Measurements from ENCODE around the gene RCN2.

Gene RCN2

DNA sequence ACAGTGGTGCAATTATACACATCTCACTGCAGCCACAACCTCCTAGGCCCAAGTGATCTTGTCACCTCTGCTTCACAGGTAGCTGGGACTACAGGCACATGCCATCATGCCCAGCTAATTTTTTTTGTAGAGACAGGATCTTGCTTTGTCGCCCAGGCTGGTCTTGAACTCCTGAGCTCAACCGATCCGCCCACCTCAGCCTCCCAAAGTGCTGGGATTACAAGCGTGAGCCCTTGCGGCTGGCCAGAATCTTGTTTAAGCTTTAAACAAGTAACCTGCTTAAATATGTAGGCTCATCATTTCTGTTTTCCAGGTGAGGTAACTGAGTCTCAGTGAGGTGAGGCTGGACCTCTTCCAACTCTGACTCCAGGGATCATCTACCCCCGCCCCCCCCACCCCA lies 55.7 kb downstream of the RCN2 start:
- no peak for ATAC-seq
- TF ChIP-seq ARNTL (CRISPR knock-in tag; IDR thresholded peaks at IDR 0.05; ENCODE audit: borderline replicate concordance, low read depth): no peak
- TF ChIP-seq, protein P1, sequence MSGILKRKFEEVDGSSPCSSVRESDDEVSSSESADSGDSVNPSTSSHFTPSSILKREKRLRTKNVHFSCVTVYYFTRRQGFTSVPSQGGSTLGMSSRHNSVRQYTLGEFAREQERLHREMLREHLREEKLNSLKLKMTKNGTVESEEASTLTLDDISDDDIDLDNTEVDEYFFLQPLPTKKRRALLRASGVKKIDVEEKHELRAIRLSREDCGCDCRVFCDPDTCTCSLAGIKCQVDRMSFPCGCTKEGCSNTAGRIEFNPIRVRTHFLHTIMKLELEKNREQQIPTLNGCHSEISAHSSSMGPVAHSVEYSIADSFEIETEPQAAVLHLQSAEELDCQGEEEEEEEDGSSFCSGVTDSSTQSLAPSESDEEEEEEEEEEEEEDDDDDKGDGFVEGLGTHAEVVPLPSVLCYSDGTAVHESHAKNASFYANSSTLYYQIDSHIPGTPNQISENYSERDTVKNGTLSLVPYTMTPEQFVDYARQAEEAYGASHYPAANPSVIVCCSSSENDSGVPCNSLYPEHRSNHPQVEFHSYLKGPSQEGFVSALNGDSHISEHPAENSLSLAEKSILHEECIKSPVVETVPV (CRISPR knock-in tag; IDR thresholded peaks at IDR 0.05): no peak
- TF ChIP-seq, protein P2, sequence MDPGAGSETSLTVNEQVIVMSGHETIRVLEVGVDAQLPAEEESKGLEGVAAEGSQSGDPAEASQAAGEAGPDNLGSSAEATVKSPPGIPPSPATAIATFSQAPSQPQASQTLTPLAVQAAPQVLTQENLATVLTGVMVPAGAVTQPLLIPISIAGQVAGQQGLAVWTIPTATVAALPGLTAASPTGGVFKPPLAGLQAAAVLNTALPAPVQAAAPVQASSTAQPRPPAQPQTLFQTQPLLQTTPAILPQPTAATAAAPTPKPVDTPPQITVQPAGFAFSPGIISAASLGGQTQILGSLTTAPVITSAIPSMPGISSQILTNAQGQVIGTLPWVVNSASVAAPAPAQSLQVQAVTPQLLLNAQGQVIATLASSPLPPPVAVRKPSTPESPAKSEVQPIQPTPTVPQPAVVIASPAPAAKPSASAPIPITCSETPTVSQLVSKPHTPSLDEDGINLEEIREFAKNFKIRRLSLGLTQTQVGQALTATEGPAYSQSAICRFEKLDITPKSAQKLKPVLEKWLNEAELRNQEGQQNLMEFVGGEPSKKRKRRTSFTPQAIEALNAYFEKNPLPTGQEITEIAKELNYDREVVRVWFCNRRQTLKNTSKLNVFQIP (CRISPR knock-in tag; IDR thresholded peaks at IDR 0.05; ENCODE audit: borderline replicate concordance, low read depth): no peak
- TF ChIP-seq ISL1 (CRISPR knock-in tag; IDR thresholded peaks at IDR 0.05): no peak
- TF ChIP-seq TCF4 (CRISPR knock-in tag; IDR thresholded peaks at IDR 0.05; ENCODE audit: borderline replicate concordance): no peak

DNA sequence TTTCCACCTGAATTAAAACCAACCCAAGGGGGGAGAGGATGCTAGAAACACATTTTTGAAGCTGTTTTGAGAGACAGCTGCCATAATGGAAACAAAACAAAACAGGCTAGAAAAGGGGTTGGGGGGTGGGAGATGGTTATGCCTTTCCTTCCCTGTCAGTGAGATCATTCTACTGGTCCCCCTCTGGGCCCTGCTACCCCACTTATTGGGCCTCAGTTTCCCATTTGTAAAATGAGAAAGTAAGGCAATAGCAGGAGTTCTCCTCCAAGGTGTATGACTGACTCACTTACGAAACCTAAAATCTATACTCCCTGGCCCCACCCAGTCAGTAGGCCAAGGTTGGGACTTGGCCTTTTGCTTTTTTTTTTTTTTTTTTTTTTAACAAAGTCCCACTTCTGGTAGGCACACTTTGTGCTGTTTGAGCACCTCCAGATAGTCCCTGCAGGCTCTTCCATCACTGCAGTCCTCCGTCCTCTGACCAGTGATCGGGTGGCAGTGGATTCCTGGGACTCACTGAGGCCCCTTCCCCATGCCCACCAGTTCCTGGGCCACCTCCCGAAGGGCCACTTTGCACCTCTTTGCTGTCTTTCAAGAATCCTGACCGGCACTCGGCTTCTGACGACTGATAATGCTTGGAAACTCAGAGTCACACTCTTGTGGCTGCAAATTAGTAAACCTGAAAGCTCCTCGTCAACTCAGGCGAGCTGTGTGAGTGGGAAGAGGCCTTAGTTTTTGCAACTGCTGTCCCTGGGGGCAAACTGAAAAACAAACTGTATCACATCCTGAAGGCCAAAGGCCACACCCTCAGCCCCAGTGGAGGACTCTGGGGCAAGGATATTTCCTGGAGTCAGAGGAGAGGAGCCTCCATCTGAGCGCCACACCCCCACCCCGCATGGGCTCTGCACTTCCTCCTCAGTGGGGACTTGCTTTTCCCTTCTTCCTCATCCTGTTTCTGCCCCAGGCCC lies 56.6 kb downstream of the RCN2 start:
- TF ChIP-seq OSR1 (CRISPR knock-in tag; IDR thresholded peaks at IDR 0.05): no peak
- no peak for TF ChIP-seq ZFP30 (CRISPR knock-in tag; IDR thresholded peaks at IDR 0.05)
- TF ChIP-seq ZC3H10 (CRISPR knock-in tag; IDR thresholded peaks at IDR 0.05): no peak
- no peak for TF ChIP-seq ISL1 (CRISPR knock-in tag; IDR thresholded peaks at IDR 0.05)
- TF ChIP-seq, protein P3, sequence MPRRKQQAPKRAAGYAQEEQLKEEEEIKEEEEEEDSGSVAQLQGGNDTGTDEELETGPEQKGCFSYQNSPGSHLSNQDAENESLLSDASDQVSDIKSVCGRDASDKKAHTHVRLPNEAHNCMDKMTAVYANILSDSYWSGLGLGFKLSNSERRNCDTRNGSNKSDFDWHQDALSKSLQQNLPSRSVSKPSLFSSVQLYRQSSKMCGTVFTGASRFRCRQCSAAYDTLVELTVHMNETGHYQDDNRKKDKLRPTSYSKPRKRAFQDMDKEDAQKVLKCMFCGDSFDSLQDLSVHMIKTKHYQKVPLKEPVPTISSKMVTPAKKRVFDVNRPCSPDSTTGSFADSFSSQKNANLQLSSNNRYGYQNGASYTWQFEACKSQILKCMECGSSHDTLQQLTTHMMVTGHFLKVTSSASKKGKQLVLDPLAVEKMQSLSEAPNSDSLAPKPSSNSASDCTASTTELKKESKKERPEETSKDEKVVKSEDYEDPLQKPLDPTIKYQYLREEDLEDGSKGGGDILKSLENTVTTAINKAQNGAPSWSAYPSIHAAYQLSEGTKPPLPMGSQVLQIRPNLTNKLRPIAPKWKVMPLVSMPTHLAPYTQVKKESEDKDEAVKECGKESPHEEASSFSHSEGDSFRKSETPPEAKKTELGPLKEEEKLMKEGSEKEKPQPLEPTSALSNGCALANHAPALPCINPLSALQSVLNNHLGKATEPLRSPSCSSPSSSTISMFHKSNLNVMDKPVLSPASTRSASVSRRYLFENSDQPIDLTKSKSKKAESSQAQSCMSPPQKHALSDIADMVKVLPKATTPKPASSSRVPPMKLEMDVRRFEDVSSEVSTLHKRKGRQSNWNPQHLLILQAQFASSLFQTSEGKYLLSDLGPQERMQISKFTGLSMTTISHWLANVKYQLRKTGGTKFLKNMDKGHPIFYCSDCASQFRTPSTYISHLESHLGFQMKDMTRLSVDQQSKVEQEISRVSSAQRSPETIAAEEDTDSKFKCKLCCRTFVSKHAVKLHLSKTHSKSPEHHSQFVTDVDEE (CRISPR knock-in tag; IDR thresholded peaks at IDR 0.05): no peak
- TF ChIP-seq ZNF8 (CRISPR knock-in tag; IDR thresholded peaks at IDR 0.05): no peak
- TF ChIP-seq ESRRG (CRISPR knock-in tag; IDR thresholded peaks at IDR 0.05): no peak
- no peak for TF ChIP-seq ZNF70 (CRISPR knock-in tag; IDR thresholded peaks at IDR 0.05)
- TF ChIP-seq, protein P4, sequence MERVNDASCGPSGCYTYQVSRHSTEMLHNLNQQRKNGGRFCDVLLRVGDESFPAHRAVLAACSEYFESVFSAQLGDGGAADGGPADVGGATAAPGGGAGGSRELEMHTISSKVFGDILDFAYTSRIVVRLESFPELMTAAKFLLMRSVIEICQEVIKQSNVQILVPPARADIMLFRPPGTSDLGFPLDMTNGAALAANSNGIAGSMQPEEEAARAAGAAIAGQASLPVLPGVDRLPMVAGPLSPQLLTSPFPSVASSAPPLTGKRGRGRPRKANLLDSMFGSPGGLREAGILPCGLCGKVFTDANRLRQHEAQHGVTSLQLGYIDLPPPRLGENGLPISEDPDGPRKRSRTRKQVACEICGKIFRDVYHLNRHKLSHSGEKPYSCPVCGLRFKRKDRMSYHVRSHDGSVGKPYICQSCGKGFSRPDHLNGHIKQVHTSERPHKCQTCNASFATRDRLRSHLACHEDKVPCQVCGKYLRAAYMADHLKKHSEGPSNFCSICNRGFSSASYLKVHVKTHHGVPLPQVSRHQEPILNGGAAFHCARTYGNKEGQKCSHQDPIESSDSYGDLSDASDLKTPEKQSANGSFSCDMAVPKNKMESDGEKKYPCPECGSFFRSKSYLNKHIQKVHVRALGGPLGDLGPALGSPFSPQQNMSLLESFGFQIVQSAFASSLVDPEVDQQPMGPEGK (CRISPR knock-in tag; IDR thresholded peaks at IDR 0.05; ENCODE audit: borderline replicate concordance): no peak
- TF ChIP-seq CSDC2 (CRISPR knock-in tag; IDR thresholded peaks at IDR 0.05): no peak
- TF ChIP-seq ZNF565 (CRISPR knock-in tag; conservative IDR thresholded peaks at IDR 0.05; ENCODE audit: low read depth): no peak
- TF ChIP-seq, protein P2 (CRISPR knock-in tag; IDR thresholded peaks at IDR 0.05; ENCODE audit: borderline replicate concordance, low read depth): no peak
- TF ChIP-seq, protein P5, sequence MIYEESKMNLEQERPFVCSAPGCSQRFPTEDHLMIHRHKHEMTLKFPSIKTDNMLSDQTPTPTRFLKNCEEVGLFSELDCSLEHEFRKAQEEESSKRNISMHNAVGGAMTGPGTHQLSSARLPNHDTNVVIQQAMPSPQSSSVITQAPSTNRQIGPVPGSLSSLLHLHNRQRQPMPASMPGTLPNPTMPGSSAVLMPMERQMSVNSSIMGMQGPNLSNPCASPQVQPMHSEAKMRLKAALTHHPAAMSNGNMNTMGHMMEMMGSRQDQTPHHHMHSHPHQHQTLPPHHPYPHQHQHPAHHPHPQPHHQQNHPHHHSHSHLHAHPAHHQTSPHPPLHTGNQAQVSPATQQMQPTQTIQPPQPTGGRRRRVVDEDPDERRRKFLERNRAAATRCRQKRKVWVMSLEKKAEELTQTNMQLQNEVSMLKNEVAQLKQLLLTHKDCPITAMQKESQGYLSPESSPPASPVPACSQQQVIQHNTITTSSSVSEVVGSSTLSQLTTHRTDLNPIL (CRISPR knock-in tag; IDR thresholded peaks at IDR 0.05; ENCODE audit: low read depth): no peak
- no peak for TF ChIP-seq GLIS3 (CRISPR knock-in tag; IDR thresholded peaks at IDR 0.05)
- TF ChIP-seq PPARA (CRISPR knock-in tag; IDR thresholded peaks at IDR 0.05; ENCODE audit: borderline replicate concordance): no peak
- no peak for TF ChIP-seq RARB (CRISPR knock-in tag; IDR thresholded peaks at IDR 0.05)
- no peak for TF ChIP-seq ZFP3 (CRISPR knock-in tag; IDR thresholded peaks at IDR 0.05)
- no peak for TF ChIP-seq TCF4 (CRISPR knock-in tag; IDR thresholded peaks at IDR 0.05; ENCODE audit: borderline replicate concordance)
- TF ChIP-seq SNAI2 (CRISPR knock-in tag; IDR thresholded peaks at IDR 0.05): no peak
- ATAC-seq: no peak

All from SK-N-SH treated with all-trans-retinoic acid at 6 μM for 48 hours (cell line).